Gastroesophageal sphincter (tissue), 4 donors: Measurements from ENCODE around the gene MMRN1. TPM values are rescaled to one million over a fixed set of nuclear protein-coding genes. Genes with fewer than 3 reads are reported as not detected.
"Not testable (repeated sequence)": the region's sequence is repeated elsewhere in the genome, so short reads cannot be mapped to it uniquely, and the experiment has no call there.

ENCODE experiments used
- ATAC-seq: fragments of 150-250 bp; one replicate; pipeline ENCODE4 v1.9.1; 2016; ENCODE audit warnings: mild to moderate bottlenecking, moderate library complexity
- H3K27ac ChIP-seq, 4 donors: fragments of 200-600 bp; sonication (generic) in 3 of 4; 1 replicate in 3 of 4; 2 replicates in 1 of 4; pipeline ENCODE4 v1.5.1; 2016 to 2019
- H3K27me3 ChIP-seq: fragments of 200-600 bp; sonication (generic); one replicate; pipeline ENCODE4 v1.5.1; 2019
- H3K36me3 ChIP-seq, 2 donors: fragments of 200-600 bp; sonication (generic); one replicate each; pipeline ENCODE4 v1.5.1; 2019; ENCODE audit warnings: control low read depth in 1 of 2
- H3K4me1 ChIP-seq, 3 donors: fragments of 200-600 bp; sonication (generic); 1 replicate in 2 of 3; 2 replicates in 1 of 3; pipeline ENCODE4 v1.5.1; 2016 to 2019; ENCODE audit warnings: control low read depth in 2 of 3
- H3K4me3 ChIP-seq, 2 donors: fragments of 200-600 bp; sonication (generic); one replicate each; pipeline ENCODE4 v1.5.1; 2019; ENCODE audit warnings: mild to moderate bottlenecking in 1 of 2, moderate library complexity in 1 of 2
- H3K9me3 ChIP-seq, 3 donors: fragments of 200-600 bp; sonication (generic); one replicate each; pipeline ENCODE4 v1.5.1; 2017 to 2019; ENCODE audit warnings: control low read depth in 2 of 3
- EP300 ChIP-seq: sonication (generic); formaldehyde crosslinking; IDR thresholded peaks from one replicate; pipeline ENCODE4 v1.6.1; 2017; ENCODE audit warnings: antibody characterized with exemption, mild to moderate bottlenecking
- POLR2A ChIP-seq, 2 donors: fragments of 450-650 bp; IDR thresholded peaks; one replicate each; pipeline ENCODE4 v1.6.1; 2017; ENCODE audit warnings: antibody characterized with exemption in 2 of 2, mild to moderate bottlenecking in 2 of 2, moderate library complexity in 1 of 2
- POLR2AphosphoS5 ChIP-seq: sonication (generic); formaldehyde crosslinking; IDR thresholded peaks from one replicate; pipeline ENCODE4 v1.6.1; 2017; ENCODE audit warnings: antibody characterized with exemption
- WGBS, 2 donors: methylation state at CpG; one replicate each; pipeline ENCODE4 v1.1.5; 2018; ENCODE audit warnings: low coverage in 1 of 2; 5-methylcytosine and 5-hydroxymethylcytosine counted together
- total RNA-seq, 4 donors: library from RNA; depleted of rRNA; stranded (reverse); fragments of >200 nt; gene quantifications; one replicate each; pipeline ENCODE4 v1.1.0, GENCODE V29; 2016
- TF ChIP-seq, protein P1 (sequence below), 4 experiments: fragments of 200-600 bp in 2 of 4; fragments of 450-650 bp in 2 of 4; sonication (generic) in 1 of 4; IDR thresholded peaks; one replicate each; pipeline ENCODE4 v1.5.1; 2017 to 2019; ENCODE audit warnings: antibody characterized with exemption in 4 of 4, mild to moderate bottlenecking in 2 of 4, moderate library complexity in 2 of 4

MMRN1 gene
- total RNA-seq, 4 donors from 2014 or later = 1.9 to 75.2 (median 43.5) TPM

DNA sequence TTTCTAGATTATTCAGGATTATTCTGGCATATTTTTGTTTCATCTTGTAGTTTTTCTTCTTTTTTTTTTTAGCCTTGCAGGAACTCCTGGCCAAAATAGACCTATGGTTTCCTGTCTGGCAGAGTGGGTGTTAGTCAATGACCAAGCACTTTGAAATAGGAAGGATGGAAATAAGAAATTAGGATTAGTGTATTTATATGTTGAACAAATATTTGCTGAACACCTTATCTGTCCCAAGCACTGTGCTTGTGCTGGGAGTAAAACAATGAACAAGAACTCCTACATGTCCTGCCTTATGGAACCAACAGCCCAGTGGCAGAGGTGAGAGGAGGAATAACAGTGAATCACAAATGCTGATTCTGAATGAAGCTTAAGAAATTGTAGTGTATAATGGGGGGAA lies 4.5 kb downstream of the MMRN1 start:
- Histone ChIP-seq H3K36me3 (no peaks in the 10 kb centered on the region), H3K27me3 (no peaks in the 10 kb centered on the region), H3K27ac (no peak overlapping the region), H3K4me1 (no peaks in the 10 kb centered on the region), H3K4me3 (no peak overlapping the region), H3K9me3 (no peaks in the 10 kb centered on the region)
- no peak for TF ChIP-seq EP300
- no peak for TF ChIP-seq POLR2AphosphoS5
- TF ChIP-seq, protein P1, sequence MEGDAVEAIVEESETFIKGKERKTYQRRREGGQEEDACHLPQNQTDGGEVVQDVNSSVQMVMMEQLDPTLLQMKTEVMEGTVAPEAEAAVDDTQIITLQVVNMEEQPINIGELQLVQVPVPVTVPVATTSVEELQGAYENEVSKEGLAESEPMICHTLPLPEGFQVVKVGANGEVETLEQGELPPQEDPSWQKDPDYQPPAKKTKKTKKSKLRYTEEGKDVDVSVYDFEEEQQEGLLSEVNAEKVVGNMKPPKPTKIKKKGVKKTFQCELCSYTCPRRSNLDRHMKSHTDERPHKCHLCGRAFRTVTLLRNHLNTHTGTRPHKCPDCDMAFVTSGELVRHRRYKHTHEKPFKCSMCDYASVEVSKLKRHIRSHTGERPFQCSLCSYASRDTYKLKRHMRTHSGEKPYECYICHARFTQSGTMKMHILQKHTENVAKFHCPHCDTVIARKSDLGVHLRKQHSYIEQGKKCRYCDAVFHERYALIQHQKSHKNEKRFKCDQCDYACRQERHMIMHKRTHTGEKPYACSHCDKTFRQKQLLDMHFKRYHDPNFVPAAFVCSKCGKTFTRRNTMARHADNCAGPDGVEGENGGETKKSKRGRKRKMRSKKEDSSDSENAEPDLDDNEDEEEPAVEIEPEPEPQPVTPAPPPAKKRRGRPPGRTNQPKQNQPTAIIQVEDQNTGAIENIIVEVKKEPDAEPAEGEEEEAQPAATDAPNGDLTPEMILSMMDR (IDR thresholded peaks at IDR 0.05) = no peak
- no peak for TF ChIP-seq POLR2A (IDR thresholded peaks at IDR 0.05)
- no peak for ATAC-seq

DNA sequence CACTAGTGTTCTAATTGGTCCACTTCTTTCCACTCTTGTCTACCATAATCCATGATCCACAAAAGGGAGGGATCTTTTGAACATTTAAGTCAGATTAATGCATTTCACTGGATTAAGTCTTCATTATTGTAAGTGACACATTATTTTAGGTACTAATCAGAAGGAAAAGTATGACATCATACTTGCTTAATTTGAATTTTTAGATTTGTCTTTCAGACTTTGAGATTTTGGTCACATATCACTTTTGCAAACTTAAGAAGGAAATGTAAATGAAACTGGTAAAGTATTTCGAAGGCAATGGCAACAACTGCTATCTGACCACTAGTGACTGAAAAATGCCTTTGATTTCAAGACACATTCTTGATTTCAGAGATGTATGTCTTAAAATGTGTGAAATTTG lies 5.2 kb downstream of the MMRN1 start:
- Histone ChIP-seq H3K4me3 (no peak overlapping the region), H3K4me1 (no peaks in the 10 kb centered on the region), H3K9me3 (no peaks in the 10 kb centered on the region), H3K27ac (no peak overlapping the region), H3K27me3 (no peaks in the 10 kb centered on the region), H3K36me3 (no peaks in the 10 kb centered on the region)
- 69 to 100% methylated on average over 1 of the region's 1 CpG for WGBS, 2 donors
- ATAC-seq = no peak
- TF ChIP-seq EP300 (no peak), POLR2AphosphoS5 (no peak), POLR2A (IDR thresholded peaks at IDR 0.05) (no peak)
- TF ChIP-seq, protein P1 (IDR thresholded peaks at IDR 0.05) = no peak

DNA sequence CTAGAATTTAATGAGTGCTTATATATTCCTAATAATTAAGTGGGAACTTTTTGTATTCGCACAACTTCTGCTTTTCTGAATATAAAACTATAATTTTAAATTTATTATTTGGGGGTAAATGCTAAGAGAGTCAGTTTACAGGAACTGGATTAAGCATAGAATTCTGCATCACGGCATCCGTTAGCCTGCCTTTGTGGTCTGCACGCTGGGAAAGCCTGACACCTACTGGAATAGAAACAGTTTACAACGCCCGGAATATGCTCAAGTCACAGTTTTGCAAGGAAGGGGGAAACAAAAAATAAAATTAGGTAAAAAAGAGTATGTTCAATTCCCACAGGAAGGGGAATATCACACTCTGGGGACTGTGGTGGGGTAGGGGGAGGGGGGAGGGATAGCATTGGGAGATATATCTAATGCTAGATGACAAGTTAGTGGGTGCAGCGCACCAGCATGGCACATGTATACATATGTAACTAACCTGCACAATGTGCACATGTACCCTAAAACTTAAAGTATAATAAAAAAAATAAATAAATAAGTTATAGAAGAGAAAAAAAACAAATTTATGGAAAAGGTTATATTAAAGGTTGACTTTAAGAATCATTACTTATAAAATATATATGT lies 7.3 kb downstream of the MMRN1 start:
- H3K27ac ChIP-seq, H3K4me1 ChIP-seq, H3K27me3 ChIP-seq, H3K9me3 ChIP-seq, H3K4me3 ChIP-seq, H3K36me3 ChIP-seq: not testable (repeated sequence)
- 14 to 15% methylated on average over 7 of the region's 7 CpGs for WGBS, 2 donors
- ATAC-seq = peak; percentile 57
- TF ChIP-seq, protein P1 (IDR thresholded peaks at IDR 0.05) = peak; percentile 39 to 73 (median 48)

DNA sequence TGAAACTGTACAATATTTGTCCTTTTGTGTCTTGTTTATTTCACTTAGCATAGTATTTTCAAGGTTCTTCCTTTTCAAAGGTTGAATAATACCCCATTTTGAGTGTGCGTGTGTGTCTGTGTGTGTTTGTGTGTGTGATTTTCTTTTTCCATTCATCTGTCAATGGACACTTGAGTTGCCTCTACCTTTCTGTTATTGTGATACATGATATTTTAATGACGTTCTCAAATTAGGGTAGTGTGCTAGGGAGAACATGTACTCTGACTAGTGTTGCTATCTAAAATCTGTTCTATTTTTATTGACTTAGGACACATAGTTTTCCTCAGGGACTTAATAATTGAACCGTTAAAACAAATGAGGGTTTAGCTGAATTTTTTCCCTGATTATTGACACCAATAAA lies 9.9 kb downstream of the MMRN1 start:
- no peak overlapping the region for H3K4me3 ChIP-seq
- ATAC-seq = no peak
- H3K36me3 ChIP-seq = no peaks in the 10 kb centered on the region
- H3K9me3 ChIP-seq = no peaks in the 10 kb centered on the region
- no peaks in the 10 kb centered on the region for H3K4me1 ChIP-seq
- H3K27me3 ChIP-seq = no peaks in the 10 kb centered on the region
- 69 to 76% methylated on average over 3 of the region's 3 CpGs for WGBS, 2 donors
- no peak overlapping the region for H3K27ac ChIP-seq
- TF ChIP-seq, protein P1 (IDR thresholded peaks at IDR 0.05) = no peak
- no peak for TF ChIP-seq POLR2A (IDR thresholded peaks at IDR 0.05)

DNA sequence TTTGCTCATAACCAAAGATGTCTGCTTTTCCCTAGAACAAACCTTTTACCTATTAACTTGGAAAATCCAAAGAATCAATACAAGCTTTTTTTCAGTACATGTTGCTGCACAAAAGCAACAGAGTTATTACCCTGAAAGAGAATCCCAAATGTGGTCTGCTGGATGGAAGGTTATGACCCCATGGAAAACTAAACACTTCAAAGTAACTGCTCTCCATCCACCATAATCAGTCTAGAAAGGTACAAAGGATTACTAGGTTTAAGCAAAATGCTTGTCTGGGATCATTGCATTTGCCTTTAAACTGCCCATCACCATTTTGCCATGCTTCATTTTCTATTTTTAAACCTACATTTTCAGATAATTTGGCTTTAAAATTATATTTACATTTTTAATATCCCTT lies 11.7 kb downstream of the MMRN1 start:
- Histone ChIP-seq H3K4me1 (no peaks in the 10 kb centered on the region), H3K27me3 (no peaks in the 10 kb centered on the region), H3K36me3 (no peaks in the 10 kb centered on the region), H3K9me3 (no peaks in the 10 kb centered on the region), H3K4me3 (no peak overlapping the region), H3K27ac (no peak overlapping the region)
- no peak for ATAC-seq
- TF ChIP-seq EP300 = no peak
- TF ChIP-seq, protein P1 (IDR thresholded peaks at IDR 0.05) = no peak
- TF ChIP-seq POLR2AphosphoS5 = no peak
- no peak for TF ChIP-seq POLR2A (IDR thresholded peaks at IDR 0.05)
